ENCODE data around the gene IMMT. TPM values are rescaled to one million over a fixed set of nuclear protein-coding genes. Genes with fewer than 3 reads are reported as not detected.

The IMMT gene
- total and polyA plus RNA-seq, 9 of the 15 experiments (the other 6 are each of a cell fraction or from before 2014, with no cell fraction given) = 119 to 294 (median 140) TPM

DNA sequence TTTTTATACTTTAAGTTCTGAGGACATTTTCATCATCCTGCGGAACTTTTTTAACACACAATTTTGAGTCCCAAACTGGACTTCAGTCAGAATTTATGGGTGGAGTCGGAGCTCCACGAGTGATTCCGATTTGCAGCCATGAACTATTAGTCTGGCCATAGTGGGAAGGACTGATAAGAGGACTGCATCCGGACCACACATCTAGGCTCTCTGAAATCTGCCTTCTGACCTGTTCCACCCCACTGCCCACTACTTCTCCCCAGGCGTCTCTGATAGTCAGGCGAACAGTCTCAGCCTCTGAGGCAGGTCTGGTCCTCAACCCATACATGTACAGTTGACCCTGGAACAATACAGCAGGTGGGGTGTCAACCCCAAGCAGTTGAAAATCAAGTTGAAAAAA is 9.2 kb upstream of the IMMT start (continued):
- TF ChIP-seq ZKSCAN1 (IDR thresholded peaks at IDR 0.05; ENCODE audit: low read depth, low read length) (no peak), SOX6 (IDR thresholded peaks at IDR 0.05) (peak; percentile 50), EZH2 (IDR thresholded peaks at IDR 0.05; ENCODE audit: borderline replicate concordance, low read depth, low read length) (no peak), MECOM (CRISPR knock-in tag; IDR thresholded peaks at IDR 0.05) (no peak), LEF1 (IDR thresholded peaks at IDR 0.05) (no peak), TEAD4 (IDR thresholded peaks at IDR 0.05; ENCODE audit: low read length) (peak; percentile 83), TEAD4 (CRISPR knock-in tag; IDR thresholded peaks at IDR 0.05; ENCODE audit: borderline replicate concordance) (no peak)
- TF ChIP-seq, protein P1, sequence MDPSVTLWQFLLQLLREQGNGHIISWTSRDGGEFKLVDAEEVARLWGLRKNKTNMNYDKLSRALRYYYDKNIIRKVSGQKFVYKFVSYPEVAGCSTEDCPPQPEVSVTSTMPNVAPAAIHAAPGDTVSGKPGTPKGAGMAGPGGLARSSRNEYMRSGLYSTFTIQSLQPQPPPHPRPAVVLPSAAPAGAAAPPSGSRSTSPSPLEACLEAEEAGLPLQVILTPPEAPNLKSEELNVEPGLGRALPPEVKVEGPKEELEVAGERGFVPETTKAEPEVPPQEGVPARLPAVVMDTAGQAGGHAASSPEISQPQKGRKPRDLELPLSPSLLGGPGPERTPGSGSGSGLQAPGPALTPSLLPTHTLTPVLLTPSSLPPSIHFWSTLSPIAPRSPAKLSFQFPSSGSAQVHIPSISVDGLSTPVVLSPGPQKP (CRISPR knock-in tag; IDR thresholded peaks at IDR 0.05) = no peak

DNA sequence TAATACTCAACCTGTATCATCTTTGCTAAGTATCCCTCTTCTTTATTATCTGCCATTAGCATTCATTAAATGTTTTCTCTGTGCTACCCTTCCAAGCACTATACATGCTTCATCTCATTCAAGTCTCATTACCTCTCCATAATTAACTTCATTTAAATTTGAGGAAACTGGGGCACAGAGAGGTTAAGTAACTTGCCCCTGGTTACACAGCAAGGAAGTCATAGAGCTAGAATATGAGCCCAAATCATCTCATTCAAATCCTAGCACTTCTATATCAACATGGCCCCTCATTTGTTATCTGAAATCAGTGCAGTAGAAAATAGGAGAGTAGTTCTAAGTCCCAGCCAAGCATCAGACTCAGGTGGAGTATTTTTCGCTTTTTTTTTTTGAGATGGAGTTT is 8.4 kb upstream of the IMMT start:
- 0 out of 2 replicates have a peak overlapping the region, but pooled peaks have one; percentile 9 for H3K4me2 ChIP-seq (ENCODE audit: insufficient read depth, low read length)
- 100% methylated on average over 1 of the region's 1 CpG for WGBS (ENCODE audit: insufficient coverage, low coverage, missing lambda C conversion rate)
- no TSS peak for BruUV-seq (replicated peaks)
- TF ChIP-seq MYC (IDR thresholded peaks at IDR 0.05; ENCODE audit: low read depth, low read length) (no peak), MYC (CRISPR knock-in tag; IDR thresholded peaks at IDR 0.05; ENCODE audit: borderline replicate concordance, low read depth) (no peak), POLR2A (conservative IDR thresholded peaks at IDR 0.05) (no peak), TGIF2 (CRISPR knock-in tag; IDR thresholded peaks at IDR 0.05) (no peak), RCOR1 (IDR thresholded peaks at IDR 0.05; ENCODE audit: borderline replicate concordance in 1 of 2, low read depth in 2 of 2, low read length in 2 of 2) (peak in 1 of 2 experiments; percentile 36; a peak in 1 of 4 replicates), THRAP3 (IDR thresholded peaks at IDR 0.05; ENCODE audit: borderline replicate concordance) (0 out of 2 replicates have a peak, but pooled peaks have one; percentile 34), KDM4B (IDR thresholded peaks at IDR 0.05; ENCODE audit: borderline replicate concordance in 2 of 2, low read depth in 1 of 2) (no peak), PHF21A (IDR thresholded peaks at IDR 0.05; ENCODE audit: borderline replicate concordance, low read depth) (no peak), CREB1 (IDR thresholded peaks at IDR 0.05) (no peak), CREB1 (CRISPR knock-in tag; IDR thresholded peaks at IDR 0.05) (no peak)
- TF ChIP-seq, protein P2, sequence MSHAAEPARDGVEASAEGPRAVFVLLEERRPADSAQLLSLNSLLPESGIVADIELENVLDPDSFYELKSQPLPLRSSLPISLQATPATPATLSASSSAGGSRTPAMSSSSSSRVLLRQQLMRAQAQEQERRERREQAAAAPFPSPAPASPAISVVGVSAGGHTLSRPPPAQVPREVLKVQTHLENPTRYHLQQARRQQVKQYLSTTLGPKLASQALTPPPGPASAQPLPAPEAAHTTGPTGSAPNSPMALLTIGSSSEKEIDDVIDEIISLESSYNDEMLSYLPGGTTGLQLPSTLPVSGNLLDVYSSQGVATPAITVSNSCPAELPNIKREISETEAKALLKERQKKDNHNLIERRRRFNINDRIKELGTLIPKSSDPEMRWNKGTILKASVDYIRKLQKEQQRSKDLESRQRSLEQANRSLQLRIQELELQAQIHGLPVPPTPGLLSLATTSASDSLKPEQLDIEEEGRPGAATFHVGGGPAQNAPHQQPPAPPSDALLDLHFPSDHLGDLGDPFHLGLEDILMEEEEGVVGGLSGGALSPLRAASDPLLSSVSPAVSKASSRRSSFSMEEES (CRISPR knock-in tag; IDR thresholded peaks at IDR 0.05) = no peak
- TF ChIP-seq, protein P3, sequence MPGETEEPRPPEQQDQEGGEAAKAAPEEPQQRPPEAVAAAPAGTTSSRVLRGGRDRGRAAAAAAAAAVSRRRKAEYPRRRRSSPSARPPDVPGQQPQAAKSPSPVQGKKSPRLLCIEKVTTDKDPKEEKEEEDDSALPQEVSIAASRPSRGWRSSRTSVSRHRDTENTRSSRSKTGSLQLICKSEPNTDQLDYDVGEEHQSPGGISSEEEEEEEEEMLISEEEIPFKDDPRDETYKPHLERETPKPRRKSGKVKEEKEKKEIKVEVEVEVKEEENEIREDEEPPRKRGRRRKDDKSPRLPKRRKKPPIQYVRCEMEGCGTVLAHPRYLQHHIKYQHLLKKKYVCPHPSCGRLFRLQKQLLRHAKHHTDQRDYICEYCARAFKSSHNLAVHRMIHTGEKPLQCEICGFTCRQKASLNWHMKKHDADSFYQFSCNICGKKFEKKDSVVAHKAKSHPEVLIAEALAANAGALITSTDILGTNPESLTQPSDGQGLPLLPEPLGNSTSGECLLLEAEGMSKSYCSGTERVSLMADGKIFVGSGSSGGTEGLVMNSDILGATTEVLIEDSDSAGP (CRISPR knock-in tag; IDR thresholded peaks at IDR 0.05) = no peak

More for the DNA sequence above, 8.4 kb upstream of the IMMT start:
- ATAC-seq = no peak
- H3K27me3 ChIP-seq (ENCODE audit: control insufficient read depth in 2 of 2, insufficient read depth in 2 of 2, low read length in 2 of 2) = no peaks in the 10 kb centered on the region
- no peak for DNase-seq (ENCODE audit: extremely low read depth in 1 of 4, low spot score in 3 of 4)
- in situ Hi-C loops (cut with MboI) = no loop called here
- H3K4me1 ChIP-seq (replicated peaks in 1 of 2; ENCODE audit: control insufficient read depth in 2 of 2, insufficient read depth in 2 of 2, low read length in 2 of 2) = peaks cover 11 to 23% of the 10 kb centered on the region in 2 experiments
- H3K9ac ChIP-seq (ENCODE audit: insufficient read depth in 1 of 2, low read depth in 2 of 2, low read length in 2 of 2) = no peak overlapping the region
- no peak overlapping the region for H2AFZ ChIP-seq (ENCODE audit: low read depth, low read length)
- H3K9me1 ChIP-seq (ENCODE audit: control insufficient read depth, insufficient read depth, low read length) = no peaks in the 10 kb centered on the region
- CTCF ChIA-PET (ENCODE audit: low intra/inter-chr PET ratio) = no interaction called here
- no peak overlapping the region for H3K4me3 ChIP-seq
- FAIRE-seq = no peak
- H3K27ac ChIP-seq (ENCODE audit: extremely low read depth, low read depth, low read length) = no peak overlapping the region
- no peaks in the 10 kb centered on the region for H3K9me3 ChIP-seq (replicated peaks; ENCODE audit: control insufficient read depth, insufficient read depth, low read depth, low read length)
- H3K79me2 ChIP-seq (ENCODE audit: control insufficient read depth, insufficient read depth, low read length) = peaks cover 73% of the 10 kb centered on the region
- POLR2A ChIA-PET = interaction anchor here (1.4 to 13.6 kb wide), 4 partner anchors 9 to 97 kb away, joined by 3 to 134 read pairs (median 14); partner anchors contain the start of genes IMMT and PTCD3
- intact Hi-C loops (cut with micrococcal nuclease) = no loop called here
- no peaks in the 10 kb centered on the region for H4K20me1 ChIP-seq (replicated peaks; ENCODE audit: control insufficient read depth, insufficient read depth, low read length)
- H3K36me3 ChIP-seq (ENCODE audit: control insufficient read depth, insufficient read depth, low read length) = peaks cover 47% of the 10 kb centered on the region

Measured in K562 (cell line).